DOHH2 (cell line): Measurements from ENCODE around the gene DENND11.

Experiments used
- EZH2phosphoT487 ChIP-seq: fragments of 200-600 bp; sonication (generic); IDR thresholded peaks from 2 replicates; pipeline ENCODE4 v1.6.1; 2017; ENCODE audit warnings: borderline replicate concordance, mild to moderate bottlenecking, antibody characterized with exemption, low read length, moderate library complexity, mixed read lengths
- TF ChIP-seq, protein P1 (sequence below): fragments of 200-600 bp; sonication (generic); IDR thresholded peaks from one replicate; pipeline ENCODE4 v1.5.1; 2014; ENCODE audit warnings: antibody characterized with exemption, mild to moderate bottlenecking, low read depth, low read length; ENCODE audit not compliant: poor library complexity, severe bottlenecking

DNA sequence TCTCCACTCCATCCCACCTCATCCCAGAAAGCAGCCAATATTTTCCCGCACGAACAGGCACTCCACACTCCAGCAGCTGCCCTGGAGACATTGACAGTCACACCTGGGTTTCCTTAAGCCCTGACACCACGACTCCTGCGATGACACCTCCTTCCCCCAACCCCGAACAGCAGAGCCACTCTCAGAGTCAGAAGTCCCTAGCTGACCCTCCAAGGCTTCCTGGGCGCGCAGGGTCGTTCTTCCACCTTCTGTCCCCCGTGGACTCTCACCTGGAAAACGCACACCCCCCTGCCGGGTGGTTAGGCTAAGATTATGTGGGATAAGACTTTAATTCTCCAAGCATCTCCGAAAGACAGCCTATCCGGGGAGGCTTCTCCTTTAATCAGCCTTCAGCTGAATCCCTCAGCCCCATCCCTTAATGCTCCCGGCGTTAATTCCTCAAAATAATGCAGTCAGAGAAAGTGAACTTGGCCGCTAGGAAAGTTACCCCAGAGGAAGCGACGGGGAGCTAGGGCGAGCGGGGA is 1.1 kb downstream of the DENND11 start:
- TF ChIP-seq, protein P1, sequence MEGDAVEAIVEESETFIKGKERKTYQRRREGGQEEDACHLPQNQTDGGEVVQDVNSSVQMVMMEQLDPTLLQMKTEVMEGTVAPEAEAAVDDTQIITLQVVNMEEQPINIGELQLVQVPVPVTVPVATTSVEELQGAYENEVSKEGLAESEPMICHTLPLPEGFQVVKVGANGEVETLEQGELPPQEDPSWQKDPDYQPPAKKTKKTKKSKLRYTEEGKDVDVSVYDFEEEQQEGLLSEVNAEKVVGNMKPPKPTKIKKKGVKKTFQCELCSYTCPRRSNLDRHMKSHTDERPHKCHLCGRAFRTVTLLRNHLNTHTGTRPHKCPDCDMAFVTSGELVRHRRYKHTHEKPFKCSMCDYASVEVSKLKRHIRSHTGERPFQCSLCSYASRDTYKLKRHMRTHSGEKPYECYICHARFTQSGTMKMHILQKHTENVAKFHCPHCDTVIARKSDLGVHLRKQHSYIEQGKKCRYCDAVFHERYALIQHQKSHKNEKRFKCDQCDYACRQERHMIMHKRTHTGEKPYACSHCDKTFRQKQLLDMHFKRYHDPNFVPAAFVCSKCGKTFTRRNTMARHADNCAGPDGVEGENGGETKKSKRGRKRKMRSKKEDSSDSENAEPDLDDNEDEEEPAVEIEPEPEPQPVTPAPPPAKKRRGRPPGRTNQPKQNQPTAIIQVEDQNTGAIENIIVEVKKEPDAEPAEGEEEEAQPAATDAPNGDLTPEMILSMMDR, result no peak
- TF ChIP-seq EZH2phosphoT487, result no peak
